GM18909 (cell line): Measurements from ENCODE around the gene GAS2L2.

Experiments used
- ATAC-seq: cut with Tn5 transposase; IDR thresholded peaks from one replicate; pipeline ENCODE4 v1.9.1; 2021; ENCODE audit warnings: mild to moderate bottlenecking; ENCODE audit not compliant: unreplicated experiment, poor library complexity

Gene GAS2L2

DNA sequence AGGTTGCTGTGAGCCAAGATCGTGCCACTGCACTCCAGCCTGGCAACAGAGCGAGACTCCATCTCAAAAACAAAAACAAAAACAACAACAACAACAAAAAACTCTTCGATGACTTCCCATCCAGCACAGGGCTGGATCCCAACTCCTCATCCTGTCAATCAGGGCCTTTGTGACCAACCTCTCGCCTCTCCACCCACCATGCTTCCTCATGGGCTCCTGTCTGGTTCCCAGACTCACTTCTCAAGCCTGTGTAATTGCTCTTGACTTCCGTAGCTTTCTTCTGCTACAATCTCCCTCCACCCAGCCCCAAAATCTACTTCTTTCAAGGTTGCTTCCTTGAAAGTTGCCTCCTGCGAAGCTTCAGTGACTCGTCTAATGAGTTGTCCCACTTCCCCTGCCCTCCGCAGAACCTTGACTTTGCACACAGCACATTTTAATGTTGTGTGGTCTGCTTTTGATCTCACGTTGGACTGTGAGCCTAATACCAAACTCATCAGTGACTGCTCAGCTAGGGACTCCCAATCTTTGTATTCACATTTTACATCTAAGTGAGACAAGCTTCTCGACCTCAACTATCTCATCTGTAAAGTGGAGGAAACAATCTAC, 22.5 kb downstream of the GAS2L2 start:
- ATAC-seq = no peak

DNA sequence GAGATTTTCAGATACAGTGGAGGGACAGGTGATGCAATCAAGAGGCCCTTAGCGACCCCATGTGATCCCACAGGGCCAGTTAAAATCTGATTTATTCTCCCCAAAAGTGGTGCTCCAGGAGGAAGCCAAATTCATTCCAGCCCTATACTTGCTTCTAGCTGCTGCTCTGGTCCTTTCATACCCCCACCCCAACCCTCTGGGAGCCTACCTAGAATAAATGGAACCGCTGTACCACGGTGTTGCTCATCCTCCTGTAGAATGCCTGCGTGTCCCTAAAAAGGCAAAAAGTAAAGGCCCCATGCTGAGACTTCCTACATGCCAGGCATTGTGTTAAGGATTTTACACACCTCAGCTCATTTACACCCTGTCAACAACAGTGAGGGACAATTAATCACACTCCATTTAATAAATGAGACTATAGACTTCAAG, 23.6 kb downstream of the GAS2L2 start:
- ATAC-seq = no peak

DNA sequence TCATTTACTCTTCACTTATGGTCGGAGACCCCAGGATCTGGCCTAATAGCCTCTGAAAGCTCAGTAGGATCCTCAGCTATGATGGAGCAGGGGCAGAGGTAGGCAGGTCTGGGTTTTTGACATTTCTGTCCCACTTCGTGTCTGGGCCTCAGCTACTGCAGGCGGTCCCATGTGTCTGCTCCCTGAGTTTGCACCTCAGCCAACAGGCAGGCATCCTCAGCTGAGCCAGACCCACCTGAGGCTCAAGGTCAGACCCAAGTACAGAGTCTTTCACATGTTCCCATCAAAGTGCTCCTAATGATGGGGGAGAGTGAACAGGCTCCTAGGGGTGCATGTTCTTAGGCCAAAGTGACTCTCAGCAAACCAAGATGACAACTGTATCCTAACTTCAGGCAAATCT, 24.5 kb downstream of the GAS2L2 start:
- no peak for ATAC-seq

DNA sequence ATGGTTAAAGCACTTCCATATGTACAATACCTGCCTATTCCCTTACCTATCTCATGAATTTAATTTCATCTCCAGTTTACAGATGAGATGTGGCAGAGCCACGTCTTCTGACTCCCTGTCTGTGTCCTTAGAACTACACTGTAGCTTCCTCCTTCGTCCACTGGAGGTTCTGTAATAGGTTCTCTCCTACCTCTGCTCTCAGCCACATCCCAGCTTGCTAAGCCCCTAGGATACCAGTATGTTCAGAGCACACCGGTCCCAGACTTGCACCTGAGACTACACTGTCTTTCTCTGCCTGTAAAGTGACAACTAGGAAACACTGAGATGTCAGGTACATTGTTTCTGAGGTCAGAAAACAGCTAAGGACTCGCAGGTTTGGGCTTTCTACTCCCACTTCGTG, 25.4 kb downstream of the GAS2L2 start:
- no peak for ATAC-seq

DNA sequence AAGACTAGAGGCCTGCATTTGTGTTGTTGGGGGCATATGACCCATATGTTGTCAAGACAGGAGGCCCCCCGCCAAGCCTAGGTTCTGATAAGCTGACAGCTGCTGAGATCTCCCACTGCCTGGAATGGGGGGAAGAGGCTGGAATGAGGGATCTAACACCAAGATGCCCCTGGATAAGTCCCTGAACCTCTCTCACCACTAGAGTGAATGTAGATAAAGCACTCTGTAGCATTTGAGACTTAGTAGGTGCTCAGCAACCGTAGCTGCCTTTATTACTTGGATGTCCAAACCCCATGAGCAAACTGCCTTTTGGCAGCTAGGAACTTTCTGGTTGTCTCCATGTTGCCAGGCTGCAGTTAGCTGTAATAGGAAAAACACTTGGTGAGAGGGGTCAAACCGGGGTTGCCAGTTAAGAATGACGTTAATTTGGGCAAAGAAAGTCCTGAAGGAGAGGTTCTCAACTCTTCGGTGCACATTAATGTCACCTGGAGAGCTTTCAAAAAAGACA, 26.0 kb downstream of the GAS2L2 start:
- no peak for ATAC-seq

DNA sequence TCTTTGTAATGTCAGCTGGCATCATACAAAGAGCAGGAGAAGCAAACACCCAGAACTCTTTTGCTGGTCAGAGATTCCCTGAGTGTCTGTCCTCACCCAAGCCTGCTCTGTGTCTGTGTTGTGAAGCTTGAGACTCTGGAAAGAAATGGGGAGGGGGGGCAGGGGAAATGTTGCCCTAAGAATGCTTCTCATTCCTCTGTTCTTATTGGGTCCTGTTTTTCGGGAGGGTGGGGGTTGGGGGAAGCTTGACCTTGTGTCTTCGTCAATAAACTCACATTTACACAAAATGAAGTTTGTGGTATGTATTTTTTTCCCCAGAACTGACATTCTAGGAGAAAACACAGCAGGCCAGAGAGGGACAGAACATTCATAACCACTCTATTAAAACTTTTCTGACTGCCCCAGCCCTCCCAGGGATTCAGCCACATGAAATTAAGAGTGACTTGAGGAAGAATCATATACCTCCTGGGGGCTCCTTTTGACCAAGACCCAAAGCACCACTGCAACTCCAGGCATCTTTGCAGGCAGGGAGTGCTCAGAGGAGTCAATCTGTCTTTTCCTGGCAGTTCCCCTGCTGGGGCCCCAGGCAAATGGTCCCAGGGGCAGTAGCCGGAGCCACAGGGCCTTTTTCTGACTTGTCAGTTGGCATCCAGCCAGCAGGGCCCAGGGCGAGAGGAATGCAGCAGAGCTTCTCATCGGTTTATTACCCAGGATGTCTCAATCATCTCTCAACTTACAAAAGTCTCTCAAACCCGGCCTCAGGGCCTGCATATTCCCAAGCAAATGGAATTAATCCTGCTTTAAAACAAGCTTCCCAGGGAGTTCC, 26.7 kb downstream of the GAS2L2 start:
- ATAC-seq = no peak

DNA sequence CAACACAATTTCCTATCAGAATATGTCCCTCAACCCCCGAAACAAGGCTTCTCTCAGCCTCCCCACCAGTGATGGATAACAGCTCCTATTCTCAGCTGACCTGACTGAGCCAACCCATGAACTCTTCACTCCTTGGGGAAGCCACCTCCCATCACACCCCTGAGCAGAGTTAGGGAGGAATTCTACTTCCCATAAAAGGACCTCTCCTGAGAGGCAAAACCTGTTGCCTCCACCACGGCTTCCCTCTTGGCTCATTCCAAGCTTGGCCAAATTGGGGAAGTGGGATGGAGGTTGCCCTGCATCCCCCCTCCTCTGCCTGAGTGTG, 27.3 kb downstream of the GAS2L2 start:
- no peak for ATAC-seq

DNA sequence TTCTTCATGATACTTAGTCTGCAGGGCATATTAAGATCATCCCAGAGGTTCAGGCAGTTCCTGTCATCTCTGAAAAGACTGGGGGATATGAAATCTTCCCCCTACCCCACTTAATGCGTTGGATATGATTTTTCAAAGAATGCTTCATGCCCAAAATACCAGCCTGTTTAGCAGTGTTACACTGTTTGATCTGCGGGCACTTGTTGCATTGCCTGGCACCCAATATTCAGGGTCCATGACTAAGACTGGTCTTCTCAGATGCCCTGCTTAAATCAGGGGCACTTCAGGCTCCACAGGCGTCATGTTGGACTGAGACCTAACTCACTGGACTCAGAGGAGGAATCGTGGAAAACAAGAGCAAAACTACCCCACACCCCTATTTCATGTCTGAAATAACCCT, 28.0 kb downstream of the GAS2L2 start:
- ATAC-seq = no peak

DNA sequence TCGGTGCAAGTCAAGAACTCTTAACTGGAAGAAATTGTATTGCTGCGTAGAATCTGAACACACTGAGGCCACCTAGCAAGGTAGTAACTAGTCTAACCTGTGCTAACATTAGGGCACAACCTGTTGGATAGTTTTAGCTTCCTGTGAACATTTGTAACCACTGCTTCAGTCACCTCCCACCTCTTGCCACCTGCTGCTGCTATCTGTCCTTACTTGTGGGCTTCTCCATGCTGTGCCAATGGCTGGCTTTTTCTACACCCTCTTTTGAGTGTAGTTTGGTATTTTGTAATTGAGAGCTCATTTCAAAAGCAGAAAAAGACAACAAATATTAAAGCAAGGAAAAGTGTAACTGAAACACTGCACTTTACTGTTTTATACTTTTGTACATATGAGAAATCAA, 29.3 kb downstream of the GAS2L2 start:
- ATAC-seq = no peak

DNA sequence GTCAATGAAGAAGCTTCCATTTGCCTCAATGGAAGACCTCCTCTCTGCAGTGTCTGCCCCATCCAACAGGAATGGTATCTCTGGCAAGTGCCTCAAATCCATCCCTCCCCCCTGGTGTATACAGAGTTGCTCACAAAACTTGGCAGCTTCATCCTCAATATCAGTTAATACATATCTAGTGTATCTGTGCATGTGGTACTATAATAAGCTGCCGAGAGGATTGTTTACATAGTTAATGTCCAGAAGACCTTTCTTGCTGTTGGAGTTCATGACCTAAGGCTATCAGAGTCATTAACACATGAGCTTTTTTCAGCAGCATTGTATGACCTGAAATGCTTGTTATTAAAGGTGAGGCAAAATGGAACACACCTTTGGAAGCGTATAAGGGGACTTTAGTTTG, 35.6 kb downstream of the GAS2L2 start:
- no peak for ATAC-seq

DNA sequence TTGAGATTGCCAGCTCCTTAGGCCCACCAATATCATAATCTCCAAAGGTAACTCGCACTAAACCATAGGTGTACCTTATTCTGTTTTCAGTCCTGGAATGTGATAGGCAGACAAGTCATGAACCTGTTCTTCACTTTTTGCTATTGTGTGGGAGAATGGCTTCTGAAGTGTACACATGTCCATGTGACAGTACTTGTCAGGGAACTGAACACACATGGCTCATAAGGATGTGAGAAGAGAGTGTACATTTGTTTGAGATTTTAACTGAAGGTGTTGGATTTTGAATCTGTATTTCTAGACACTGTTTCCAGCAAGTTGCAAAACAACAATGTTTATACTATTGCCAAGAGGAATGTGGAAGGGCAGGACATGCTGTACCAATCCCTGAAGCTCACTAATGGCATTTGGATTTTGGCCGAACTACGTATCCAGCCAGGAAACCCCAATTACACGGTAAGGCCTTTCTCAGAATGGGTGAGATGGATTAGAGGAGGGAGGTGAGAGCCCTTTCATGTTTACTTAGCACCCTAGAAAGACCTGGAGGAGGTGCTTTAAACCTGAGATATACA, 36.1 kb downstream of the GAS2L2 start:
- no peak for ATAC-seq

DNA sequence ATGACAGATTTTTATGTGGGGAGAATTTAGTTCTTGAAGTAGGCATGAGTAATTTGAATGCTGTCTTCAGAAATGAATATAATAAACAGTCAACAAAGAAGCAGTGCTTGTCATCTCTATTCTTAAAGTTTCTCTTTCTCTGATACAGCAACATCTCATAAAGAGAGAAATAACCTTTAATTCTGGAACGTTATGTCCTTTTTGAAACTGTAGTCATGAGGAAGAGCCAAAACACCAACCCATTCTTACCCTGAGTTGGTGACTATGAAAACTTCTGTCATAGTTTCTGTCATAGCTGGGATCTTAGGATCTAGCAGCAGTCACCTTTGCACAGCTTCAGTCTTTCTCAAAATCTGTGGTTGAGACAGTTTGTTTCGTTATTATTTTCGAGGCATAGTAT, 36.9 kb downstream of the GAS2L2 start:
- ATAC-seq = no peak

DNA sequence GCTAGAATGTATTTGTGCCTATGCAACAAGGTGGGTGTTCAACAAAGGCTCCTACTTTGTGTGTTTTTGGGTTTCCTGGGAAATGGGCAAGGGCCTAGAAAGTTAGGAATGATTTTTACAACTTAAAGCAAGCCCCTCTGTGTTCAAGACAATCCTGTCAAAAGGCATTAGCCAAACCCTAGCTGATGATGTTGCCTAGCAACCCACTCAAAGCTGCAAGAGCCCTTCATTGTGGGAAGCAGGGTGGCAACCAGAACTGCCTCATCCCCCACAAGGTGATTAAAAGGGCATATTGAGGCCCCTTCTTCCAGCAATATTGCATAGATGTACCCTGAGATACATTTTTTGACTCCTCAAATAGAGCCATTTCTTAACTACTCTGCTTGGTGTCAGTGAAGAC, 37.6 kb downstream of the GAS2L2 start:
- ATAC-seq = no peak

DNA sequence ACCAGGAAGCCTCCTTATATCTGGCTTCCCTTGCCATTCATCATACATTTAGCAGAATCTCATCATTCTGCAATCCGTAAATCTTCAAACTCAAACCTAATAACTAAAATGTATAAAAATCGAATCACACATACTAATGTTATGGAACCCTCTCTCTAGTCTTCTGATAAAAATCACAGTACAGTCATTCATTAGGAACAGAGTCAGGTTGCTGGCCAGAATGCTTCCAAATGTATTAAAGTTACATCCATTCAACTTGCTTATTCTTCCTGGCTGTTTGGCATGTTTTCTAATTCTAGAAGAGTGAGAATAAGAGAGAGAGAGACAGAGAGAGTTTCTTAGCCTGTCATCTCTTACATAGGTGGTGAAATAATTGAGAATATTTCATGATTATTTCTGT, 38.1 kb downstream of the GAS2L2 start:
- ATAC-seq = no peak

DNA sequence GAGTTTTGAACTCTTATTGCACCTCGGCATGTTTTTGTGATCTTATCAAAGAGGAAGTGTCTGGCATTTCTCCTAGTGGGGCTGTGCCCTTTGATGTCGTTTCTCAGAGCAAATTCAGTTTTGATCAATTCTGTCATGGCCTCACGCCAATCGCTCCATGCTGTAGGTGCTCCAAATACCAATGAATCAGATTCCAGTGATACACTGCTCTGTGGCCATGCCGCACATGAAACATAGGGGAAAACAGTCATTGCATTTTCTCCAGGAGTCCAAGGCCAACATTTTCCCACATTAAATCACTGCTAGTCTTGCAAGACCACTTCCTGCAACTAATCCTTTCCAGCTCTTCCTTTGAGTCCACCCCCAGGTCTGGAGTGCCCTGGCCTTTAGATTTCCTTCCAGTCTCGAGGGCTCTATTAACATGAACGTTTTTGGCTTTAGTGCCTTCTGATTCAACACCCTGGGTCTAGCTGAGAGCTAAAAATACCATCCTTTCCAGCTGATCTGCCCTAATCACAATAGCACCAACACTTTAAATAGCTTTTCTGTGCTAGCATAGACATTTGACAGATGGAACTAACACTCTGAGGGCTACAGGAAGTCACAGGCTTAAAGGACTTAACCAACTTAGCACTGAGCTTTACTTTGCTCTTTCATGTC, 39.8 kb downstream of the GAS2L2 start:
- no peak for ATAC-seq

DNA sequence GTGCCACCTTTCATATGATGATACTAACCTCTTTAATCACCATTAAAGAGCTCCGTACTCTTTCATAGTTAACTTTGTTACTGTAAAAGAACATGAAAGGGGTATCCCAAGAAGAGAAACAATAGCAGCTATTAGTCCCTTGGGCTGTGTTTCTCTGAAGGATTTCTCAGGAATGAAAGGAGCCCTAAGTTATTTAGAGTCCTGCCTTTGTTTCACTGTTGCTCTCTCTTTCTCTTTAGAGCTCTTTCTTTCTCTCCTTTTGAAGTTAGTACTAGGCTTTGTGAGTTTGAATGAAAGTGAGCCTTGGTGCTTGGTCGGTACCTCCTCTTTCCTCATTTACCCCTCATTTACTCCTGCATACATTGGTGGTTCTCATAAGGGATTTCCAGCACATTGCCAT, 42.1 kb downstream of the GAS2L2 start:
- no peak for ATAC-seq

DNA sequence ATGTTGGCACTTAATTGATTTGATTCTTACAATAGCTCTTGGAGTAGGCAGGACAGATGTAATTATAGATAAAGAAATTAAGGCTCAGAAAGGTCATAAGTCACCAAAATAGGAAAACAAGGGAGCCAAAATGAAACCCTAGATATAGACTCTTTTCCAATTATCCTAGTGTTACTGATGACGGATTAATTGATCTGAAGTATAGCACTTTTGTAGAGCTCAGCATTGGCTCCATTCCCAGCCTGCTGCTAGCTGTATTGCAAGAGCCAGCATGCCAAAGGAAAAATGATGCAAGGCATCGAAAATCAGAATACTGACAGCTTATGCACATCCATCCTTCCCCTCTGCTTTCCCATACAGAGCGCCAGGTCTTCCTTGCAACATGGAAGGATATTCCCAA, 43.2 kb downstream of the GAS2L2 start:
- ATAC-seq = no peak

DNA sequence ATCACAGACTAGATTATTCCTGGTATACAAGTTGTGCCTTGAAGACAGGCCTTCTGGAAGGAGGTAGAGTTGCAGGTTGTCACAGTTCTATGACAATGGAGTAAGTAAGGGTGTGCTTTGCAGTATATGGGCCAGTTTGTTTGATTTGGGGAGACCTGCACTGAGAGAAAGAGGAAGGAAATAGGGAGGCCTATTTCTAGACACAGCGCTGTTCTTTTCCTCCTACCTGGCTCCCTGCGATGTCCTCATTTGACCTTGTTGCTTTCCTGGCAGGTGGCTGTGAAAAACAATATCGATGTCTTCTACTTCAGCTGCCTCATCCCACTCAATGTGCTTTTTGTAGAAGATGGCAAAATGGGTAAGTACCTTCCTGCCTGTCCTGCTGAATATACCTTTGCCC, 44.1 kb downstream of the GAS2L2 start:
- no peak for ATAC-seq

DNA sequence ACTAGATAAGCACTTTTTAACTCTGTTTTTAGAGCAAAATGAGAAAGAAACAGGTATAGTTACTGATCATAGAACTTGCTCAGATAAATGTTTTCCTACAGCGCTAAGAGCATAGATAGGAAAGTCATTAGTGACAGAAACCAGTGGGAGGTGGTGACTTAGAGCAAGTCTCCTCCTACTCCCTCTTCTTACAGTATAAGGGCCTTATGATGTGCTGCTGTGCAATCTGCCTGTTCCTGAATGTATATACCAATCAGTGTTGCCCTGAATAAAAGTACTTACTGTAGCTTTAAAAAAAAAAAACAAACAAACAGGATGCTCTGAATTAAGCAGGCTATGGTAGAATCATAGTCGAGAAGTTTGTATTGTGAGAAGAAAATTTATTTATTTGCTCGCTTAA, 44.9 kb downstream of the GAS2L2 start:
- no peak for ATAC-seq

DNA sequence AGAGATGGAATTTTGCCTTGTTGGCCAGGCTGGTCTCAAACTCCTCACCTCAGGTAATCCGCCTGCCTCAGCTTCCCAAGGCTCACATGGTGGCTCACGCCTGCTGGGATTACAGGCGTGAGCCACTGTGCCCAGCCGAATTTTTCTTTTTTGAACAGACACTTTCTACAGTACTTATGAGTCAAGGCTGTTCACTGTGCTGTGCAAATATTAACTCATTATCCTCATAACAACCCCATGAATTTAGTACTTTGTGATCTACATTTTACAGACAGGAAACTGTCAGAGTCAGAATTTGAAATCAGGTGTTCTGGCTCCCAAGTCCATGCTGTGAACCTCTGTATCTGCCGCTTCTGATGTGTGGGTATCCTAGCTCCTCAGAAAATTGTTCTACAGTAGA, 47.3 kb downstream of the GAS2L2 start:
- no peak for ATAC-seq

DNA sequence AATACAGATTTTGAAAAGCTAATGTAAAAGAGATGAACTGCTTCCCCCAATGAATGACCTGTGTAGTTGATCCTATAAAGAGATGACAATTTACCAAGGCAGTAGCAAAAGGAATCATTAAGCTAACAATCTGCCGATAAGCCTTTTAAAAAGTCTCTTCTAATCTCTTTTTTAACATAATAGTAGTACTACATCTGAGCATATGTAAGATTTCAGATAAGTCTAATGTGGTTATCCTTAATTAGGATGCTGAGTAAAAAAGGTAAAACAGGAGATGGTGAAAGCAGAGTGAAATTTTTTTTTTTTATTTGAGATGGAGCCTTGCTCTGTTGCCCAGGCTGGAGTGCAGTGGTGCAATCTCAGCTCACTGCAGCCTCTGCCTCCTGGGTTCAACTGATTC, 47.8 kb downstream of the GAS2L2 start:
- ATAC-seq = no peak
